Naive B cell (primary cell): ENCODE results near the gene SRD5A1. TPM values are rescaled to one million over a fixed set of nuclear protein-coding genes. Genes with fewer than 3 reads are reported as not detected.
A peak's percentile ranks its signal among the peaks of the same experiment; 100 is the strongest.
"Not testable (repeated sequence)": the region's sequence is repeated elsewhere in the genome, so short reads cannot be mapped to it uniquely, and the experiment has no call there.

Experiments
- ATAC-seq, 2 donors: fragments of 150-1000 bp; cut with Tn5 transposase; 2 replicates each; pipeline ENCODE4 v1.10.0; 2021; ENCODE audit warnings: low read depth in 2 of 2, mild to moderate bottlenecking in 2 of 2, moderate library complexity in 2 of 2
- DNase-seq: peaks from one replicate; pipeline ENCODE4 v3.0.0; 2022
- H3K27ac Mint-ChIP-seq, 6 donors: one replicate each; pipeline ENCODE4 v1.8.0; 2020 to 2022; ENCODE audit warnings: mild to moderate bottlenecking in 6 of 6, mixed read lengths in 6 of 6, moderate library complexity in 5 of 6, inconsistent platforms in 2 of 6
- H3K27me3 Mint-ChIP-seq, 3 donors: one replicate each; pipeline ENCODE4 v1.8.0; 2021 to 2022; ENCODE audit warnings: mixed read lengths in 3 of 3, mild to moderate bottlenecking in 1 of 3
- H3K36me3 Mint-ChIP-seq, 2 donors: one replicate each; pipeline ENCODE4 v1.8.0; 2020 to 2022; ENCODE audit warnings: mixed read lengths in 2 of 2, inconsistent platforms in 1 of 2, mild to moderate bottlenecking in 1 of 2
- H3K4me1 Mint-ChIP-seq, 3 donors: one replicate each; pipeline ENCODE4 v1.8.0; 2020 to 2022; ENCODE audit warnings: mixed read lengths in 3 of 3, inconsistent platforms in 1 of 3, mild to moderate bottlenecking in 1 of 3, moderate library complexity in 1 of 3
- H3K4me3 Mint-ChIP-seq, 8 donors: one replicate each; pipeline ENCODE4 v1.8.0; 2020 to 2022; ENCODE audit warnings: mild to moderate bottlenecking in 8 of 8, mixed read lengths in 8 of 8, moderate library complexity in 8 of 8, inconsistent platforms in 2 of 8
- H3K9me3 Mint-ChIP-seq, 7 donors: one replicate each; pipeline ENCODE4 v1.8.0; 2020 to 2022; ENCODE audit warnings: mixed read lengths in 7 of 7, mild to moderate bottlenecking in 5 of 7, inconsistent platforms in 2 of 7, moderate library complexity in 1 of 7
- polyA plus RNA-seq, 6 donors: library from polyadenylated mRNA; unstranded; fragments of 300-500 nt; fragmentation: Illumina TruSeq; gene quantifications; one replicate each; pipeline ENCODE4 v1.2.3, GENCODE V29; 2021; ENCODE audit warnings: low read depth in 6 of 6

The SRD5A1 gene
- polyA plus RNA-seq, 6 donors from 2014 or later, result 8.6 to 43.7 (median 13.3) TPM

DNA sequence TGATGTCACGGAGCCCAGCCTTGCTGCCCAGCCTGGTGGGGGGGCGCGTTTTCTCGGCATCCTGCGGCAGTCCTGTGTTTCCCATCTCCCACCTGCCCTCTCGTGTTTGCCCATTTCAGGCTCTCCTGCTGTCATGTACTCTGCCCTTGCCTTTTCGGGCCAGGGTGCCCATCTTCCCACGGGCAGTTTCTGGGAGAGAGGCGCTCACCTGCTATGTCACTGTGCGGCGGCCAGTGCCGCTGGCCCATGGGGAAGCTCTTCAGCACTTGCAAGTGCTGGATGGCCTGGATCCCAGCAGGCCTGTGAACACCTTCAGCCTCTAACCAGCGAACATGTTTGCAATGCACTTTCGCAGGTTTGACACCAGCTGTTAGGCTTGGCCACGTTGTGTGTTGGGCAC lies 33.5 kb downstream of the SRD5A1 start:
- Mint-ChIP-seq H3K27me3 (no peaks in the 10 kb centered on the region), H3K4me1 (peaks cover 6 to 7% (median 6%) of the 10 kb centered on the region in 3 donors), H3K4me3 (no peak overlapping the region), H3K27ac (no peak overlapping the region), H3K36me3 (peaks cover 13 to 18% of the 10 kb centered on the region in 2 donors), H3K9me3 (peaks cover 0 to 2% (median 0%) of the 10 kb centered on the region in 7 donors)
- ATAC-seq (no peak), DNase-seq (no peak)

GRCh38 chr5:6667648-6668047 lies 34.4 kb downstream of the SRD5A1 start:
- Mint-ChIP-seq H3K4me1 (no peaks in the 10 kb centered on the region), H3K4me3 (no peak overlapping the region), H3K9me3 (peaks cover 0 to 2% (median 0%) of the 10 kb centered on the region in 7 donors), H3K36me3 (peaks cover 13 to 18% of the 10 kb centered on the region in 2 donors), H3K27me3 (no peaks in the 10 kb centered on the region), H3K27ac (no peak overlapping the region)
- DNase-seq (no peak), ATAC-seq (no peak)

DNA sequence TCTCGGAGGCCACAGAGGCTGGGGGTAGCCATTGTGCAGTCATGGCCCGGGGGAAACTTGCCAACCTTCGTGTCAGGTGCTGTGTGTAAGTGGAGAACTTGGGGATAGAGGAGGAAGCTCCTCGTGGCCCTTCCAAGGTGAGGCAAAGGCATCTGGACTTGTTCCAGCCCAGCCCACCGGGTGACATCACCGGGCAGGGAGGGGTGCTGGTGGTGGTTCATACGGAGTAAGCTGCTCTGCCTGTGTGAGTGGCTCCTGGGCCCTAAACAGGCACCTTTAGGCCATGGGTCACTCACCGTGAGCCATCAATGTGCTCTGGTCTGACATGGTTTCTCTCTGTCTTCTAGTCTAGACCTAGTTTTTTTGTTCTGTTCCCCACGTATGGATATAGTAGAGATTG lies 35.5 kb downstream of the SRD5A1 start:
- H3K4me3 Mint-ChIP-seq, H3K27ac Mint-ChIP-seq, H3K4me1 Mint-ChIP-seq, DNase-seq, H3K27me3 Mint-ChIP-seq, ATAC-seq, H3K9me3 Mint-ChIP-seq: not testable (repeated sequence)
- H3K36me3 Mint-ChIP-seq, result peaks cover 18 to 20% of the 10 kb centered on the region in 2 donors

- ATAC-seq, result no peak
- peaks cover 0 to 6% (median 0%) of the 10 kb centered on the region in 7 donors for H3K9me3 Mint-ChIP-seq
- no peak overlapping the region for H3K4me3 Mint-ChIP-seq
- peaks cover 18 to 24% of the 10 kb centered on the region in 2 donors for H3K36me3 Mint-ChIP-seq
- H3K4me1 Mint-ChIP-seq, result no peaks in the 10 kb centered on the region
- H3K27me3 Mint-ChIP-seq, result no peaks in the 10 kb centered on the region
- DNase-seq, result no peak
- H3K27ac Mint-ChIP-seq, result no peak overlapping the region
Observed at GRCh38 chr5:6673031-6673430, 39.8 kb downstream of the SRD5A1 start.

- peaks cover 15 to 24% of the 10 kb centered on the region in 2 donors for H3K36me3 Mint-ChIP-seq
- H3K4me3 Mint-ChIP-seq, result no peak overlapping the region
- H3K27me3 Mint-ChIP-seq, result peaks cover 0 to 6% (median 5%) of the 10 kb centered on the region in 3 donors
- H3K4me1 Mint-ChIP-seq, result no peaks in the 10 kb centered on the region
- H3K27ac Mint-ChIP-seq, result no peak overlapping the region
- H3K9me3 Mint-ChIP-seq, result peaks cover 0 to 6% (median 0%) of the 10 kb centered on the region in 7 donors
- DNase-seq (no peak), ATAC-seq (no peak)
Observed at GRCh38 chr5:6673963-6674362, 40.7 kb downstream of the SRD5A1 start.

GRCh38 chr5:6674421-6674820 lies 41.2 kb downstream of the SRD5A1 start:
- Mint-ChIP-seq H3K27ac (no peak overlapping the region), H3K4me3 (no peak overlapping the region), H3K4me1 (no peaks in the 10 kb centered on the region), H3K27me3 (peaks cover 0 to 8% (median 7%) of the 10 kb centered on the region in 3 donors), H3K9me3 (peaks cover 0 to 6% (median 0%) of the 10 kb centered on the region in 7 donors), H3K36me3 (peaks cover 11 to 24% of the 10 kb centered on the region in 2 donors)
- DNase-seq, result no peak
- ATAC-seq, result no peak

DNA sequence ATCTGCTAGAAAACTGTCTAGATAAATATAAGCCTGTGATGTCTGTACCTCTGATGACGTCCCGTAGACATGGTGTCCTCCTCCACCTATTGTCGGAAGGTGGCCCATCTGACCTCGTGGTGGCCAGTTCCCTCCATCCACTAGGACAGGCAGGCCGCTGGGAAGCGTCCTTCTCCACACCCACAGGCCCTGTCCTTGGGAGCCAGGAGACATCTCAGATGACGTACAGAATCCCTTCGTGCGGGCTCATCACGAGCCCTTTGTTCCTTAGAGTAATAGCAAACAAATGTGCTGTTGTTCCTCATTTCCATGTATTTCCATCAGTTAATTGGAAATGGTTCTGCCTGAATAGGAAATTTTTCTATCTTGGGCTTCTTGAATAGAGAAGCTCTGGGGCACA lies 41.6 kb downstream of the SRD5A1 start:
- Mint-ChIP-seq H3K4me3 (no peak overlapping the region), H3K4me1 (no peaks in the 10 kb centered on the region), H3K9me3 (peaks cover 0 to 6% (median 0%) of the 10 kb centered on the region in 7 donors), H3K27ac (no peak overlapping the region), H3K36me3 (peaks cover 6 to 24% of the 10 kb centered on the region in 2 donors), H3K27me3 (peaks cover 0 to 11% (median 8%) of the 10 kb centered on the region in 3 donors)
- DNase-seq, result no peak
- no peak for ATAC-seq

- DNase-seq (no peak), ATAC-seq (no peak)
- H3K27ac Mint-ChIP-seq, result no peak overlapping the region
- H3K27me3 Mint-ChIP-seq, result peaks cover 0 to 11% (median 8%) of the 10 kb centered on the region in 3 donors
- peaks cover 0 to 6% (median 0%) of the 10 kb centered on the region in 7 donors for H3K9me3 Mint-ChIP-seq
- peak overlapping the region in 1 of 8 donors; percentile 42 for H3K4me3 Mint-ChIP-seq
- H3K36me3 Mint-ChIP-seq, result peaks cover 0 to 17% of the 10 kb centered on the region in 2 donors
- no peaks in the 10 kb centered on the region for H3K4me1 Mint-ChIP-seq
Observed at GRCh38 chr5:6675784-6676491, 42.7 kb downstream of the SRD5A1 start.

DNA sequence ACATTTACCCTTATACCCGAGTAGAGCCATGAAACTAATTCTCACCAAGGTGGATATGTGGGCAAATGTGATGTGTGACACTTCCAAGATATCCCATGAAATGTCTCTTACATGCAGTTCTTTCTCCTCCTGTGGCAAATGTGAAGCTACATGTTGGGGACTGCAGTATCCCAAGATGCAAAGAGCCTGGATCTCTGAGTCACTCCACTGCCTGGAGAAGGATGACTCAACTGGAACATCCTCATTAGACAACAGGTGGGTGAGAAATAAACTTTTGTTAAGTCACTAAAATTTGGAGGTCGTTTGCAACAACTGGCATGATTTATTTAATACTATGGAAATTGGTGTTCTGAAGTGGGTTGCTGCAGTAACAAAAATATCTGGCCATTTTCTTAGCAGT lies 43.5 kb downstream of the SRD5A1 start:
- H3K9me3 Mint-ChIP-seq, result peaks cover 0 to 10% (median 2%) of the 10 kb centered on the region in 7 donors
- peaks cover 5 to 12% of the 10 kb centered on the region in 2 donors for H3K36me3 Mint-ChIP-seq
- peaks cover 0 to 3% (median 0%) of the 10 kb centered on the region in 3 donors for H3K4me1 Mint-ChIP-seq
- H3K27ac Mint-ChIP-seq, result no peak overlapping the region
- H3K4me3 Mint-ChIP-seq, result peak overlapping the region in 1 of 8 donors; percentile 42
- DNase-seq, result no peak
- no peak for ATAC-seq
- H3K27me3 Mint-ChIP-seq, result peaks cover 0 to 17% (median 15%) of the 10 kb centered on the region in 3 donors

GRCh38 chr5:6678385-6678784 lies 45.1 kb downstream of the SRD5A1 start:
- H3K9me3 Mint-ChIP-seq, result peaks cover 0 to 12% (median 1%) of the 10 kb centered on the region in 7 donors
- H3K36me3 Mint-ChIP-seq, result peaks cover 4 to 9% of the 10 kb centered on the region in 2 donors
- peaks cover 0 to 28% (median 26%) of the 10 kb centered on the region in 3 donors for H3K27me3 Mint-ChIP-seq
- ATAC-seq (no peak), DNase-seq (no peak)
- H3K27ac Mint-ChIP-seq, result no peak overlapping the region
- no peak overlapping the region for H3K4me3 Mint-ChIP-seq
- H3K4me1 Mint-ChIP-seq, result peaks cover 0 to 5% (median 0%) of the 10 kb centered on the region in 3 donors

- DNase-seq, result no peak
- H3K9me3 Mint-ChIP-seq, result peaks cover 0 to 8% (median 1%) of the 10 kb centered on the region in 7 donors
- peaks cover 0 to 5% (median 0%) of the 10 kb centered on the region in 3 donors for H3K4me1 Mint-ChIP-seq
- no peak overlapping the region for H3K4me3 Mint-ChIP-seq
- H3K27ac Mint-ChIP-seq, result no peak overlapping the region
- peaks cover 15 to 44% (median 44%) of the 10 kb centered on the region in 3 donors for H3K27me3 Mint-ChIP-seq
- no peak for ATAC-seq
- H3K36me3 Mint-ChIP-seq, result peaks cover 4 to 9% of the 10 kb centered on the region in 2 donors
Observed at GRCh38 chr5:6680922-6681321, 47.7 kb downstream of the SRD5A1 start.

DNA sequence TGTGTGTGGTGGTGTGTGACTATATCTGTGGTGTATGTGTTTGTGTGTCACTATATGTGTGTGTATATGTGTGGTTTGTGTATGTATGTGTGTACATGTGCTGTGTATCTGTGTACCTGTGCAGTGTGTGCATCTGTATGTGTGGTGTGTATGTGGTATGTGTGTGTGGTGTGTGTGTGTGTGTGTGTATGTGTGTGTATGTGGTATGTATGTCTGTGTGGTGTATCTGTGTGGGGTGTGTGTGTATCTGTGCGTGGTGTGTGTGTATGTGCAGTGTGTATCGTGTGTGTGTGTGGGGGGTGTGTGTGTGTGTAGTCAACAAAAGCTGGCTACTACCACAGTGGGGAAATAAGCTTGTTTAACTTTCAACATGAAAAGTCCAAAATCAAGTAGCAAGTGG lies 48.4 kb downstream of the SRD5A1 start:
- Mint-ChIP-seq H3K4me3 (no peak overlapping the region), H3K4me1 (peaks cover 0 to 5% (median 3%) of the 10 kb centered on the region in 3 donors), H3K27me3 (peaks cover 22 to 51% (median 51%) of the 10 kb centered on the region in 3 donors), H3K27ac (no peak overlapping the region), H3K9me3 (peaks cover 0 to 6% (median 1%) of the 10 kb centered on the region in 7 donors), H3K36me3 (peaks cover 0 to 9% of the 10 kb centered on the region in 2 donors)
- DNase-seq (no peak), ATAC-seq (no peak)

DNA sequence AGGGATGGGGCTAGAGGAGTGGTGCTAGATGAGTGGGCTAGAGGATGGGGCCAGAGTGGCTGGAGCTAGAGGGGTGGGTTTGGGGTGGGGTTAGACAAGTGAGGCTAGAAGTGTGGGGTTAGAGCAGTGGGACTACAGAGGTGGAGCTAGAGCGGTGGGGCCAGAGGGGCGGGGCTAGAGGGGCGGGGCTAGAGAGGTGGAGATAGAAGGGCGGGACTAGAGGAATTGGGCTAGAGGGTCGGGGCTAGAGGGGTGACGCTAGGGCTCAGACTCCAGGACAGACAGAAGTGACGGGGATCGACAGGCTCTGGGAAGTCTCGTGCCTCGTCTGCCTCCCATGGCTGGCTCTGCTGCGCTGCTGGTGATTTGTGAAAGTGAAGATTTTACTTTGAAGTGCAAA lies 49.0 kb downstream of the SRD5A1 start:
- ATAC-seq, result no peak
- H3K4me1 Mint-ChIP-seq, result peaks cover 0 to 5% (median 5%) of the 10 kb centered on the region in 3 donors
- peaks cover 0 to 6% (median 1%) of the 10 kb centered on the region in 7 donors for H3K9me3 Mint-ChIP-seq
- peaks cover 0 to 9% of the 10 kb centered on the region in 2 donors for H3K36me3 Mint-ChIP-seq
- no peak overlapping the region for H3K27ac Mint-ChIP-seq
- peaks cover 25 to 54% (median 54%) of the 10 kb centered on the region in 3 donors for H3K27me3 Mint-ChIP-seq
- no peak overlapping the region for H3K4me3 Mint-ChIP-seq
- no peak for DNase-seq

GRCh38 chr5:6683241-6683640 lies 50.0 kb downstream of the SRD5A1 start:
- DNase-seq, result no peak
- Mint-ChIP-seq H3K4me1 (peaks cover 0 to 9% (median 8%) of the 10 kb centered on the region in 3 donors), H3K36me3 (peaks cover 0 to 9% of the 10 kb centered on the region in 2 donors), H3K27me3 (peaks cover 30 to 64% (median 64%) of the 10 kb centered on the region in 3 donors), H3K27ac (no peak overlapping the region), H3K9me3 (peaks cover 0 to 6% (median 1%) of the 10 kb centered on the region in 7 donors), H3K4me3 (no peak overlapping the region)
- no peak for ATAC-seq
